H9 (cell line): ENCODE measurements around the gene TNFRSF1B. TPM values are rescaled to one million over a fixed set of nuclear protein-coding genes. Genes with fewer than 3 reads are reported as not detected.

Experiments used
- DNase-seq: peaks from one replicate; pipeline ENCODE4 v3.0.0-alpha.2; 2017
- H2AFZ ChIP-seq: one replicate; pipeline ENCODE4 v1.6.1; 2013; ENCODE audit warnings: mild to moderate bottlenecking, low read length, control low read depth, moderate library complexity
- H2AK5ac ChIP-seq: 2 replicates; pipeline ENCODE4 v1.6.1; 2013; ENCODE audit warnings: low read length, control low read depth, mixed read lengths; ENCODE audit not compliant: insufficient read length
- H2BK120ac ChIP-seq: one replicate; pipeline ENCODE4 v1.6.1; 2013; ENCODE audit warnings: low read depth, mild to moderate bottlenecking, low read length, control low read depth, inconsistent platforms; ENCODE audit not compliant: poor library complexity, severe bottlenecking
- H2BK12ac ChIP-seq: 2 replicates; pipeline ENCODE4 v1.6.1; 2013; ENCODE audit warnings: low read length, control low read depth, mixed read lengths, low read depth; ENCODE audit not compliant: insufficient read length
- H2BK15ac ChIP-seq: 2 replicates; pipeline ENCODE4 v1.6.1; 2013; ENCODE audit warnings: low read depth, low read length, control low read depth
- H2BK20ac ChIP-seq: one replicate; pipeline ENCODE4 v1.6.1; 2013; ENCODE audit warnings: low read depth, mild to moderate bottlenecking, low read length, control low read depth, inconsistent platforms; ENCODE audit not compliant: poor library complexity, severe bottlenecking
- H2BK5ac ChIP-seq: 2 replicates; pipeline ENCODE4 v1.6.1; 2013; ENCODE audit warnings: low read length, control low read depth, mixed read lengths; ENCODE audit not compliant: insufficient read length
- H3K14ac ChIP-seq: 2 replicates; pipeline ENCODE4 v1.6.1; 2013; ENCODE audit warnings: low read length, control low read depth; ENCODE audit not compliant: insufficient read depth
- H3K18ac ChIP-seq: 2 replicates; pipeline ENCODE4 v1.6.1; 2013; ENCODE audit warnings: low read depth, mild to moderate bottlenecking, mixed read lengths, low read length, control low read depth; ENCODE audit not compliant: insufficient read length
- H3K23ac ChIP-seq: 2 replicates; pipeline ENCODE4 v1.6.1; 2013; ENCODE audit warnings: low read length, control low read depth, mixed read lengths, low read depth; ENCODE audit not compliant: insufficient read length
- H3K23me2 ChIP-seq: 2 replicates; pipeline ENCODE4 v1.6.1; 2013; ENCODE audit warnings: low read depth, mild to moderate bottlenecking, mixed read lengths, low read length, control low read depth; ENCODE audit not compliant: insufficient read length, poor library complexity, severe bottlenecking
- H3K27ac ChIP-seq: 2 replicates; pipeline ENCODE4 v1.5.1; 2013; ENCODE audit warnings: low read length, control low read depth, mixed read lengths, low read depth; ENCODE audit not compliant: insufficient read length
- H3K27me3 ChIP-seq: 2 replicates; pipeline ENCODE4 v1.6.1; 2013; ENCODE audit warnings: low read length, control low read depth, inconsistent platforms; ENCODE audit not compliant: insufficient read depth
- H3K4ac ChIP-seq: 2 replicates; pipeline ENCODE4 v1.6.1; 2013; ENCODE audit warnings: low read depth, mild to moderate bottlenecking, control low read depth, inconsistent platforms, low read length, moderate library complexity
- H3K4me1 ChIP-seq: 2 replicates; pipeline ENCODE4 v1.6.1; 2013; ENCODE audit warnings: low read length, control low read depth, inconsistent platforms; ENCODE audit not compliant: insufficient read depth
- H3K4me2 ChIP-seq: 2 replicates; pipeline ENCODE4 v1.6.1; 2013; ENCODE audit warnings: low read length, control low read depth, mixed read lengths; ENCODE audit not compliant: insufficient read length, insufficient read depth
- H3K56ac ChIP-seq: 2 replicates; pipeline ENCODE4 v1.6.1; 2013; ENCODE audit warnings: low read depth, mild to moderate bottlenecking, mixed read lengths, low read length, control low read depth; ENCODE audit not compliant: insufficient read length
- H3K79me1 ChIP-seq: 2 replicates; pipeline ENCODE4 v1.6.1; 2013; ENCODE audit warnings: low read depth, mild to moderate bottlenecking, moderate library complexity, low read length, control low read depth, inconsistent platforms; ENCODE audit not compliant: insufficient read depth, poor library complexity, severe bottlenecking
- H3K79me2 ChIP-seq: 2 replicates; pipeline ENCODE4 v1.6.1; 2013; ENCODE audit warnings: low read length, control low read depth, inconsistent platforms; ENCODE audit not compliant: insufficient read depth
- H3K9ac ChIP-seq: 2 replicates; pipeline ENCODE4 v1.6.1; 2013; ENCODE audit warnings: low read length, control low read depth, mixed read lengths; ENCODE audit not compliant: insufficient read length; ENCODE audit errors: extremely low read depth
- H3K9me3 ChIP-seq: one replicate; pipeline ENCODE4 v1.6.1; 2013; ENCODE audit warnings: low read depth, low read length, inconsistent platforms; ENCODE audit not compliant: control insufficient read depth
- H3T11ph ChIP-seq: one replicate; pipeline ENCODE4 v1.6.1; 2013; ENCODE audit warnings: mild to moderate bottlenecking, low read length, control low read depth, inconsistent platforms
- H4K20me1 ChIP-seq: one replicate; pipeline ENCODE4 v1.6.1; 2013; ENCODE audit not compliant: control insufficient read depth, insufficient read length, insufficient read depth
- H4K5ac ChIP-seq: 2 replicates; pipeline ENCODE4 v1.6.1; 2013; ENCODE audit warnings: low read depth, mild to moderate bottlenecking, mixed read lengths, low read length, control low read depth; ENCODE audit not compliant: insufficient read length
- H4K8ac ChIP-seq: replicated peaks from 2 replicates; pipeline ENCODE4 v1.6.1; 2013; ENCODE audit warnings: low read length, control low read depth, mixed read lengths, low read depth; ENCODE audit not compliant: insufficient read length
- H4K91ac ChIP-seq: 2 replicates; pipeline ENCODE4 v1.6.1; 2013; ENCODE audit warnings: low read depth, mild to moderate bottlenecking, moderate library complexity, mixed read lengths, low read length, control low read depth; ENCODE audit not compliant: insufficient read length
- H3K27ac Mint-ChIP-seq, 3 experiments: 2 replicates in 2 of 3; 3 replicates in 1 of 3; pipeline ENCODE4 v1.8.0; 2020 to 2021; ENCODE audit warnings: mixed read lengths in 3 of 3, mild to moderate bottlenecking in 1 of 3, moderate library complexity in 1 of 3
- H3K27me3 Mint-ChIP-seq: 2 replicates; pipeline ENCODE4 v1.8.0; 2021; ENCODE audit warnings: low read depth, mild to moderate bottlenecking, moderate library complexity, mixed read lengths
- H3K36me3 Mint-ChIP-seq, 3 experiments: 2 replicates in 2 of 3; 3 replicates in 1 of 3; pipeline ENCODE4 v1.8.0; 2020 to 2021; ENCODE audit warnings: low read depth in 3 of 3, mixed read lengths in 3 of 3; ENCODE audit not compliant: insufficient read depth in 1 of 3
- H3K4me1 Mint-ChIP-seq, 2 experiments: 2 replicates each; pipeline ENCODE4 v1.8.0; 2020; ENCODE audit warnings: mixed read lengths in 2 of 2
- H3K4me3 Mint-ChIP-seq, 2 experiments: 2 replicates in 1 of 2; 3 replicates in 1 of 2; pipeline ENCODE4 v1.8.0; 2020 to 2021; ENCODE audit warnings: mild to moderate bottlenecking in 2 of 2, mixed read lengths in 2 of 2, moderate library complexity in 1 of 2
- H3K9me3 Mint-ChIP-seq, 2 experiments: 2 replicates in 1 of 2; 3 replicates in 1 of 2; pipeline ENCODE4 v1.8.0; 2020; ENCODE audit warnings: mild to moderate bottlenecking in 2 of 2, mixed read lengths in 2 of 2, moderate library complexity in 1 of 2
- CTCF ChIP-seq: fragments of 200-600 bp; sonication (generic); conservative IDR thresholded peaks from 3 replicates; pipeline ENCODE4 v1.8.0; 2021; ENCODE audit warnings: antibody characterized with exemption, mild to moderate bottlenecking
- WGBS: extraction: QIAGEN DNeasy Blood & Tissue Kit; methylation state at CpG from one replicate; pipeline ENCODE4 v1.1.7; 2013; ENCODE audit warnings: missing lambda C conversion rate, low lambda C conversion rate, mixed read lengths; ENCODE audit not compliant: insufficient read length; ENCODE audit errors: extremely low coverage; 5-methylcytosine and 5-hydroxymethylcytosine counted together
- total RNA-seq: library from RNA; stranded (reverse); gene quantifications from 2 replicates; pipeline ENCODE4 v1.2.1, GENCODE V29; 2021

TNFRSF1B gene
- total RNA-seq, 1 experiment from 2014 or later = 0.57 TPM

DNA sequence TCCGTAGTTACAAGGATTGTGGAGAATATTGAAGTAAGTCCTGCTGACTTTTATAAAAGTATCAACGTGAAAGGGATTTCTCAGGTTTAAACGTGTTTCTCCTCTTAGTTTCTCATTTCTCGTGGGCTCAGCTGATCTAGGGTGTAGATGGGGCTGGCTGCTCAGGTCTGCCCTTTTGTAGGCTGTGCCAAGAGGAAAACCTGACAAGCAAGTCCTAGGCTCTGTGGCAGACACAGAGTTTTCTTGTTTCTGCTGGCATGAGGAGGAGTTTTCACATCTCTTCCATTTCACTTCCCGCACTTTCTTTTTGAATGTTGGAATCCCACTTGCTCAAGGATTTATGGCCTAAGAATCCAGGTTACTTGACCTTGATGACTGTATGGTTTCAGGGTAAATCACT lies 77.8 kb downstream of the TNFRSF1B start:
- no CpG with 5 or more reads among the region's 5 CpGs for WGBS
- no peak for TF ChIP-seq CTCF

More for the DNA sequence above, 77.8 kb downstream of the TNFRSF1B start:
- Histone ChIP-seq H2AK5ac (no peak overlapping the region), H3K4ac (no peak overlapping the region), H2BK5ac (no peak overlapping the region), H3K9me3 (no peaks in the 10 kb centered on the region), H4K8ac (no peak overlapping the region), H2BK120ac (no peak overlapping the region), H3K23ac (no peak overlapping the region), H4K5ac (no peak overlapping the region), H2BK20ac (no peak overlapping the region), H3K14ac (no peak overlapping the region), H2BK12ac (no peak overlapping the region), H3T11ph (no peak overlapping the region), H4K91ac (no peak overlapping the region), H3K4me1 (peaks cover 9% of the 10 kb centered on the region; the same call in 1 of the 2 replicates), H3K79me1 (no peaks in the 10 kb centered on the region), H3K4me2 (no peak overlapping the region), H3K79me2 (no peaks in the 10 kb centered on the region), H3K56ac (no peak overlapping the region), H2AFZ (no peak overlapping the region), H3K18ac (no peak overlapping the region), H2BK15ac (no peak overlapping the region), H3K9ac (no peak overlapping the region), H3K27ac (no peak overlapping the region), H4K20me1 (no peaks in the 10 kb centered on the region), H3K27me3 (no peaks in the 10 kb centered on the region), H3K23me2 (no peaks in the 10 kb centered on the region)
- Mint-ChIP-seq H3K27me3 (no peaks in the 10 kb centered on the region), H3K4me3 (no peak overlapping the region), H3K9me3 (no peaks in the 10 kb centered on the region), H3K4me1 (peaks cover 31 to 34% of the 10 kb centered on the region in 2 experiments), H3K36me3 (peaks cover 4 to 35% (median 30%) of the 10 kb centered on the region in 3 experiments; a peak in 6 of 7 replicates), H3K27ac (no peak overlapping the region)
- DNase-seq = no peak
